ENCODE measurements around the gene HLCS.

Gene HLCS

GRCh38 chr21:36768496-36768895 is 198.0 kb downstream of the HLCS start:
- Histone ChIP-seq H3K27me3 (ENCODE audit: insufficient read depth, low read length, poor library complexity, severe bottlenecking) (no peaks in the 10 kb centered on the region), H3K9me2 (replicated peaks; ENCODE audit: low read depth, low read length) (no peaks in the 10 kb centered on the region), H3K9me3 (ENCODE audit: insufficient read depth, low read depth, low read length) (no peaks in the 10 kb centered on the region), H3F3A (ENCODE audit: low read depth) (no peaks in the 10 kb centered on the region; the same call in 1 of the 2 replicates), H3K4me2 (ENCODE audit: low read depth, low read length, poor library complexity, severe bottlenecking) (peak overlapping the region; percentile 55), H4K20me1 (ENCODE audit: insufficient read depth, low read length, poor library complexity, severe bottlenecking) (no peaks in the 10 kb centered on the region), H3K79me2 (ENCODE audit: insufficient read depth, low read length) (no peaks in the 10 kb centered on the region), H3K4me1 (ENCODE audit: insufficient read depth, low read length, poor library complexity, severe bottlenecking) (peaks cover 37% of the 10 kb centered on the region), H3K9ac (ENCODE audit: low read depth, low read length, poor library complexity, severe bottlenecking) (peak overlapping the region; percentile 49), H2AFZ (ENCODE audit: low read length) (peak overlapping the region; percentile 45), H3K36me3 (ENCODE audit: insufficient read depth, low read length) (no peaks in the 10 kb centered on the region), H3K4me3 (ENCODE audit: low read length, poor library complexity, severe bottlenecking) (peak overlapping the region; percentile 4)
- TF ChIP-seq, protein P1, sequence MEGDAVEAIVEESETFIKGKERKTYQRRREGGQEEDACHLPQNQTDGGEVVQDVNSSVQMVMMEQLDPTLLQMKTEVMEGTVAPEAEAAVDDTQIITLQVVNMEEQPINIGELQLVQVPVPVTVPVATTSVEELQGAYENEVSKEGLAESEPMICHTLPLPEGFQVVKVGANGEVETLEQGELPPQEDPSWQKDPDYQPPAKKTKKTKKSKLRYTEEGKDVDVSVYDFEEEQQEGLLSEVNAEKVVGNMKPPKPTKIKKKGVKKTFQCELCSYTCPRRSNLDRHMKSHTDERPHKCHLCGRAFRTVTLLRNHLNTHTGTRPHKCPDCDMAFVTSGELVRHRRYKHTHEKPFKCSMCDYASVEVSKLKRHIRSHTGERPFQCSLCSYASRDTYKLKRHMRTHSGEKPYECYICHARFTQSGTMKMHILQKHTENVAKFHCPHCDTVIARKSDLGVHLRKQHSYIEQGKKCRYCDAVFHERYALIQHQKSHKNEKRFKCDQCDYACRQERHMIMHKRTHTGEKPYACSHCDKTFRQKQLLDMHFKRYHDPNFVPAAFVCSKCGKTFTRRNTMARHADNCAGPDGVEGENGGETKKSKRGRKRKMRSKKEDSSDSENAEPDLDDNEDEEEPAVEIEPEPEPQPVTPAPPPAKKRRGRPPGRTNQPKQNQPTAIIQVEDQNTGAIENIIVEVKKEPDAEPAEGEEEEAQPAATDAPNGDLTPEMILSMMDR (conservative IDR thresholded peaks at IDR 0.05; ENCODE audit: low read length), result no peak
- TF ChIP-seq EZH2phosphoT487 (IDR thresholded peaks at IDR 0.05; ENCODE audit: borderline replicate concordance), result no peak

DNA sequence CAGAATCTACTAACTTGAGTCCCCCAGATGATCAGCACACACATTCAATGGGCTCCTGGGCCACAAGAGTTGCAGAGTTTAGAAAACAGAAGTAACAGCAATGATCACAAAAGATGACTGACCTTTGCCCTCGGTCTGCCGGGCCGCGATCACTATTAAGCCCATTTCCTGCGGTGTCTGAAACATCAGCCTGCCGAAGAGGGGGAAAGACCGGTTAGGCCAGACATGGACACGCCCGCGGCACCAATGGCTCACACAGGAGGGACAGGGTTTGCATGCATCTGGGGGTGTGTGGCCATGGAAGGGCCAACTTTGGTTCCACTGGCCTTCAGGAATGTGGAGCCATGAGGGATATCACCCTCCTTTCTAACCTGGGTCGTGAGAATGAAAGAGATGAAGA is 199.4 kb downstream of the HLCS start:
- H3K4me1 ChIP-seq (ENCODE audit: insufficient read depth, low read length, poor library complexity, severe bottlenecking), result peaks cover 32% of the 10 kb centered on the region
- no peaks in the 10 kb centered on the region for H3K27me3 ChIP-seq (ENCODE audit: insufficient read depth, low read length, poor library complexity, severe bottlenecking)
- H3K36me3 ChIP-seq (ENCODE audit: insufficient read depth, low read length), result no peaks in the 10 kb centered on the region
- no peak overlapping the region for H3K4me2 ChIP-seq (ENCODE audit: low read depth, low read length, poor library complexity, severe bottlenecking)
- no peak overlapping the region for H3K9ac ChIP-seq (ENCODE audit: low read depth, low read length, poor library complexity, severe bottlenecking)
- no peaks in the 10 kb centered on the region; the same call in 1 of the 2 replicates for H3F3A ChIP-seq (ENCODE audit: low read depth)
- H3K4me3 ChIP-seq (ENCODE audit: low read length, poor library complexity, severe bottlenecking), result no peak overlapping the region
- H3K79me2 ChIP-seq (ENCODE audit: insufficient read depth, low read length), result no peaks in the 10 kb centered on the region
- no peaks in the 10 kb centered on the region for H4K20me1 ChIP-seq (ENCODE audit: insufficient read depth, low read length, poor library complexity, severe bottlenecking)
- TF ChIP-seq, protein P1 (conservative IDR thresholded peaks at IDR 0.05; ENCODE audit: low read length), result no peak
- no peak for TF ChIP-seq EZH2phosphoT487 (IDR thresholded peaks at IDR 0.05; ENCODE audit: borderline replicate concordance)
- H2AFZ ChIP-seq (ENCODE audit: low read length), result no peak overlapping the region
- H3K9me2 ChIP-seq (replicated peaks; ENCODE audit: low read depth, low read length), result no peaks in the 10 kb centered on the region
- H3K9me3 ChIP-seq (ENCODE audit: insufficient read depth, low read depth, low read length), result no peaks in the 10 kb centered on the region

DNA sequence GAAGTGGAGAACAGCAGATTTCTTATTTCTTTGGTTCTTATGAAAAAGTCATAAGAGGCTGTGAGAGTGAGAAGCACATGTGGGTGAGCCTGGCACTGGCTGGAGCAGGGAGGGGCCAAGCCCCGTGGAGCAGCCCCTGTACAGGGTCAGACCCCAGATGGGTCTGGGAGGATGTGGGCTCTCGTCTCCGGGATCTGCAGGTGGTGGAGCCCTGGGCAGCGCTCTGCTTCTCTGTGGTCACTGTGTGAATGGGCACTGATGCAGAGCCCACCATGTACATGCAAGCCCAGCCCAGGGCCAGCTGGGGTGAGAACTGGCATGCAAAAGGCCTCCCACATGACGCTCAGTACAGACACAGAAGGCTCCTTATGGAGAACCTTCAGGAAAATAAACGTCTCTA is 200.0 kb downstream of the HLCS start:
- Histone ChIP-seq H4K20me1 (ENCODE audit: insufficient read depth, low read length, poor library complexity, severe bottlenecking) (no peaks in the 10 kb centered on the region), H3K4me1 (ENCODE audit: insufficient read depth, low read length, poor library complexity, severe bottlenecking) (peaks cover 35% of the 10 kb centered on the region), H2AFZ (ENCODE audit: low read length) (no peak overlapping the region)

More for the DNA sequence above, 200.0 kb downstream of the HLCS start:
- Histone ChIP-seq H3K9me3 (ENCODE audit: insufficient read depth, low read depth, low read length) (no peaks in the 10 kb centered on the region), H3K27me3 (ENCODE audit: insufficient read depth, low read length, poor library complexity, severe bottlenecking) (no peaks in the 10 kb centered on the region), H3K79me2 (ENCODE audit: insufficient read depth, low read length) (no peaks in the 10 kb centered on the region), H3K9me2 (replicated peaks; ENCODE audit: low read depth, low read length) (no peaks in the 10 kb centered on the region), H3F3A (ENCODE audit: low read depth) (no peaks in the 10 kb centered on the region; the same call in 1 of the 2 replicates), H3K36me3 (ENCODE audit: insufficient read depth, low read length) (no peaks in the 10 kb centered on the region), H3K9ac (ENCODE audit: low read depth, low read length, poor library complexity, severe bottlenecking) (no peak overlapping the region), H3K4me2 (ENCODE audit: low read depth, low read length, poor library complexity, severe bottlenecking) (no peak overlapping the region), H3K4me3 (ENCODE audit: low read length, poor library complexity, severe bottlenecking) (no peak overlapping the region)
- no peak for TF ChIP-seq EZH2phosphoT487 (IDR thresholded peaks at IDR 0.05; ENCODE audit: borderline replicate concordance)
- TF ChIP-seq, protein P1 (conservative IDR thresholded peaks at IDR 0.05; ENCODE audit: low read length), result no peak

Measured in Loucy (cell line).